PC-9 (cell line): ENCODE data around the gene SENP6. TPM values are rescaled to one million over a fixed set of nuclear protein-coding genes. Genes with fewer than 3 reads are reported as not detected.

Experiments used
- BruUV-seq: library from RNA; stranded (reverse); fragments of 400-500 nt; replicated peaks from 2 replicates; lab custom pipeline; 2021; lab: Mats Ljungman, UMichigan
- CTCF ChIA-PET: fragments of 300-600 bp; sonication (Branson Sonifier 250); formaldehyde crosslinking; loops from one replicate; lab custom pipeline; 2022; ENCODE audit warnings: antibody characterized with exemption; lab: Charles Lee
- POLR2A ChIA-PET: fragments of 300-600 bp; sonication (Branson Sonifier 250); formaldehyde crosslinking; loops from one replicate; lab custom pipeline; 2022; ENCODE audit warnings: antibody characterized with exemption; ENCODE audit not compliant: unreplicated experiment; lab: Charles Lee
- DNase-seq, 2 experiments: peaks; one replicate each; pipeline versions ENCODE4 v3.0.0 to v3.0.0-alpha.2; 2015 to 2022; ENCODE audit warnings: mixed read lengths in 1 of 2
- H2AFZ ChIP-seq: fragments of 200-600 bp; sonication (generic); 2 replicates; pipeline ENCODE4 v1.8.1; 2017; ENCODE audit warnings: antibody characterized with exemption
- H3F3A ChIP-seq: fragments of 200-600 bp; sonication (generic); 2 replicates; pipeline ENCODE4 v1.8.1; 2017; ENCODE audit warnings: antibody characterized with exemption, mild to moderate bottlenecking, low read depth; ENCODE audit not compliant: insufficient read depth
- H3K27ac ChIP-seq: fragments of 200-600 bp; sonication (generic); 2 replicates; pipeline ENCODE4 v1.6.1; 2016; ENCODE audit warnings: mixed run types
- H3K27me3 ChIP-seq: fragments of 200-600 bp; sonication (generic); 2 replicates; pipeline ENCODE4 v1.6.1; 2016; ENCODE audit warnings: low read depth, mixed run types; ENCODE audit not compliant: insufficient read depth
- H3K36me3 ChIP-seq: fragments of 200-600 bp; sonication (generic); 2 replicates; pipeline ENCODE4 v1.6.1; 2016; ENCODE audit warnings: low read depth, mixed run types
- H3K4me1 ChIP-seq: fragments of 200-600 bp; sonication (generic); replicated peaks from 2 replicates; pipeline ENCODE4 v1.6.1; 2016; ENCODE audit warnings: mixed run types; ENCODE audit not compliant: insufficient read depth
- H3K4me2 ChIP-seq: fragments of 200-600 bp; sonication (generic); 2 replicates; pipeline ENCODE4 v1.6.1; 2017; ENCODE audit warnings: mixed run types
- H3K4me3 ChIP-seq: fragments of 200-600 bp; sonication (generic); 2 replicates; pipeline ENCODE4 v1.6.1; 2016; ENCODE audit warnings: mixed run types
- H3K79me2 ChIP-seq: fragments of 200-600 bp; sonication (generic); 2 replicates; pipeline ENCODE4 v1.6.1; 2017; ENCODE audit warnings: low read depth, mixed run types
- H3K9me2 ChIP-seq: fragments of 200-600 bp; sonication (generic); 2 replicates; pipeline ENCODE4 v1.8.1; 2017; ENCODE audit warnings: mild to moderate bottlenecking; ENCODE audit not compliant: insufficient read depth
- H3K9me3 ChIP-seq: fragments of 200-600 bp; sonication (generic); 2 replicates; pipeline ENCODE4 v1.8.1; 2016; ENCODE audit warnings: low read depth; ENCODE audit not compliant: insufficient read depth
- H4K20me1 ChIP-seq: fragments of 200-600 bp; sonication (generic); 2 replicates; pipeline ENCODE4 v1.8.1; 2017; ENCODE audit not compliant: insufficient read depth
- EZH2 ChIP-seq: fragments of 200-600 bp; sonication (generic); IDR thresholded peaks from 2 replicates; pipeline ENCODE4 v1.8.0; 2017; ENCODE audit warnings: antibody characterized with exemption, low read depth
- intact Hi-C: fragments of 100-400 bp; cut with micrococcal nuclease; formaldehyde crosslinking; loops from one replicate; pipeline ENCODE4 v1.10.0; 2022; ENCODE audit not compliant: unreplicated experiment
- total RNA-seq: library from RNA; stranded (reverse); gene quantifications from 2 replicates; pipeline ENCODE4 v1.2.3, GENCODE V29; 2021
- TF ChIP-seq, protein P1 (sequence below): fragments of 200-600 bp; sonication (generic); conservative IDR thresholded peaks from 2 replicates; pipeline ENCODE4 v1.6.1; 2017; ENCODE audit warnings: mixed run types, antibody characterized with exemption, mild to moderate bottlenecking, moderate library complexity

The SENP6 gene
- total RNA-seq, 1 experiment from 2014 or later: 70.4 TPM

DNA sequence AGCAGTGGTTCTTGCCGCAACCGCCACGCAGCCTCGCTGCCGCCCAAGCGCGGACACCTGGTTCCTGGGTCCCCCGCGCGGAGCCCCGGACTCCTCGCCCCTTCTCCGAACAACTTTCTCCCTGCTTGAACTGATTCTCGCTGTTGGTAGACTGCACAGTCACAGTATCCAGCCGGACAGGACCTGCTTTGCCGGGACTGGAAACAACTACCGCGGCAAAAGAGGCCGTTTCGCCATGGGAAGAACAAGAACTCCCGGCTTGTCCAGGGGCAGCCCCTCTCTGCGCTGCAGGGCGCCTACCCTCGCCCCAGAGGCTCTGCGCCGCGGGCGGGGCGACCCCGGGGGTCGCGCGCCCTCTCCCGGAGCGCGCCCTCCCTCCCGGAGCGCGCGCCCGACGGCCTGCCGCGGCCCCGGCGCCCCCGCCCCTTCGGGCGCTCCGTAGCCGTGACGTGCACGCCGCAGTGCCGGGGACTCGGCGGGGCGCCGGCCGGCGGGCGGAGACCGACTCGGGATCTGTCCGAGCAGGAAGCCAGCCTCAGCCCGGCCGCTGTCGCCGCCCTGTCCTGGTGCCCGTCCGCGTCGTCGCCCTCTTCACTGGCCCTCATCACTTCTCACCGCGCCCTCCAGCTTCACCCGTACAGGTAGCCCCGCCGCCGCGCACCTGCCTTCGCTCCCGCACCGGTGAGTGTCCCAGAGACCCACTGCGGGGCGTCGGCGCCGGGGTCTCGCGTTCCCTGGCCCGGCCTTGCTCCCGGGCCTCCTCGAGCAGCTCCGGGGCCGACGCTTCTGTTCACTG is 147.3 kb downstream of the SENP6 start, which contains the start of gene MYO6:
Gene MYO6 (plus strand): TSS at position 497 of the 796 bp plus-strand sequence. CDS start 68,309 bp downstream, outside the sequence.
- Histone ChIP-seq H2AFZ (peak within 1 kb of the TSS; percentile 93), H3K4me3 (peak within 1 kb of the TSS; percentile 88), H3K27ac (peak within 1 kb of the TSS; percentile 93), H3K36me3 (no peaks in the 10 kb centered on the region), H3K4me1 (peaks cover 51% of the 10 kb centered on the region), H3K9me3 (no peaks in the 10 kb centered on the region), H3K79me2 (peaks cover 46% of the 10 kb centered on the region), H3K4me2 (peak within 1 kb of the TSS; percentile 88), H3F3A (peaks cover 41% of the 10 kb centered on the region), H3K9me2 (no peaks in the 10 kb centered on the region), H3K27me3 (no peaks in the 10 kb centered on the region), H4K20me1 (no peaks in the 10 kb centered on the region)
- POLR2A ChIA-PET: no interaction called here
- peak; percentile 53 to 86 for DNase-seq
- CTCF ChIA-PET: no interaction called here
- BruUV-seq: no TSS peak
- TF ChIP-seq EZH2: no peak
- TF ChIP-seq, protein P1, sequence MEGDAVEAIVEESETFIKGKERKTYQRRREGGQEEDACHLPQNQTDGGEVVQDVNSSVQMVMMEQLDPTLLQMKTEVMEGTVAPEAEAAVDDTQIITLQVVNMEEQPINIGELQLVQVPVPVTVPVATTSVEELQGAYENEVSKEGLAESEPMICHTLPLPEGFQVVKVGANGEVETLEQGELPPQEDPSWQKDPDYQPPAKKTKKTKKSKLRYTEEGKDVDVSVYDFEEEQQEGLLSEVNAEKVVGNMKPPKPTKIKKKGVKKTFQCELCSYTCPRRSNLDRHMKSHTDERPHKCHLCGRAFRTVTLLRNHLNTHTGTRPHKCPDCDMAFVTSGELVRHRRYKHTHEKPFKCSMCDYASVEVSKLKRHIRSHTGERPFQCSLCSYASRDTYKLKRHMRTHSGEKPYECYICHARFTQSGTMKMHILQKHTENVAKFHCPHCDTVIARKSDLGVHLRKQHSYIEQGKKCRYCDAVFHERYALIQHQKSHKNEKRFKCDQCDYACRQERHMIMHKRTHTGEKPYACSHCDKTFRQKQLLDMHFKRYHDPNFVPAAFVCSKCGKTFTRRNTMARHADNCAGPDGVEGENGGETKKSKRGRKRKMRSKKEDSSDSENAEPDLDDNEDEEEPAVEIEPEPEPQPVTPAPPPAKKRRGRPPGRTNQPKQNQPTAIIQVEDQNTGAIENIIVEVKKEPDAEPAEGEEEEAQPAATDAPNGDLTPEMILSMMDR: no peak
- intact Hi-C loops: loop anchor here (2.0 kb wide), 1 partner anchor 216 kb away; no protein-coding TSS in a partner anchor

DNA sequence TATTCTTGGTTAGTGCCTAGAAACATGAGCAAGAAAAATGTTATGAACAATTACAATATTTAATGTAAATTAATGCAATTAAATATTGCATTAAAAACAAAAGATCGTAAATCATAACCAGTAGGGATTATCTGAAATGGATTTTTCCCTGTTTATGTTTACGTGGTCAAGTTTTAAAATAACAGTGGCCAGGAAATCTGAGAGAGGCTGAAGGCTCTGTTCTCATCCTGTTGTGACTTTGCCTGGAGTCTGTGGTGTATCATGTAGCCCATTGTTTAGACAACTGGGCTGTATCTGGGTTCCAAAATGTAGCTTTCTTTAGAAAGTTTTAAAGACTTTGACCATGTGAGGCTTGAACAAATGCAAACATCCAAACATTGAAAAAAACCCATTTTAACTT is 149.8 kb downstream of the SENP6 start:
- intact Hi-C loops: loop anchor here (5.0 kb wide), 2 partner anchors 101 to 469 kb away; partner anchors contain the start of gene TMEM30A
- H3F3A ChIP-seq: peaks cover 52% of the 10 kb centered on the region
- no TSS peak for BruUV-seq
- H3K27me3 ChIP-seq: no peaks in the 10 kb centered on the region
- TF ChIP-seq EZH2: no peak
- TF ChIP-seq, protein P1: no peak
- H3K4me2 ChIP-seq: peak overlapping the region; percentile 88
- peaks cover 70% of the 10 kb centered on the region for H3K79me2 ChIP-seq
- H4K20me1 ChIP-seq: no peaks in the 10 kb centered on the region
- peaks cover 16% of the 10 kb centered on the region; the same call in 1 of the 2 replicates for H3K9me3 ChIP-seq
- CTCF ChIA-PET: interaction anchor here (0.6 kb wide), 1 partner anchor 58 kb away, joined by 4 read pairs; no protein-coding TSS in a partner anchor
- DNase-seq: no peak
- H3K4me3 ChIP-seq: peak overlapping the region; percentile 15; the same call in 1 of the 2 replicates
- peak overlapping the region; percentile 97 for H3K27ac ChIP-seq
- H3K36me3 ChIP-seq: peaks cover 17% of the 10 kb centered on the region
- H2AFZ ChIP-seq: no peak overlapping the region
- POLR2A ChIA-PET: interaction anchor here (0.7 kb wide), 1 partner anchor 11 kb away, joined by 4 read pairs; no protein-coding TSS in a partner anchor
- H3K9me2 ChIP-seq: no peaks in the 10 kb centered on the region
- peaks cover 51% of the 10 kb centered on the region for H3K4me1 ChIP-seq

DNA sequence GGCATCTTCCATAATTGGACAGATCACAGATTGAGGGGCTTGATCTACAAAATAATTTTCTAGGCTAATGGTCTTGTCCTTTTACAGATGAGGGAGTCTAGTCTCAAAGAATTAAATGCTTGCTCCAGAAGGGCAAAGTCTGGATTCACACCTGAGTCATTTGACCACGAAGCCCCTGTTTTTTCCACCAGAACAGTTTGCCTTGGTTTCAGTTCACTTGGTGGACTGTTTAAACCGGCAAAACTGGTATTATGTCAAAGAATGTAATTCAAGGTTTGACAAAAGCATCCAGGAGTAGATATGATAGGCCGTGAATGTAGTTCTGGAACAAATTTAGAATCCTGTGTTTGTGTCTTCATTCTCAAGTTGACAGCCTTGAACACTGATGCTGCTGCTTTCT is 150.7 kb downstream of the SENP6 start:
- peak overlapping the region; percentile 88 for H3K4me2 ChIP-seq
- H3F3A ChIP-seq: peaks cover 45% of the 10 kb centered on the region
- peak overlapping the region; percentile 15; the same call in 1 of the 2 replicates for H3K4me3 ChIP-seq
- no peaks in the 10 kb centered on the region for H4K20me1 ChIP-seq
- BruUV-seq: no TSS peak
- peaks cover 79% of the 10 kb centered on the region for H3K79me2 ChIP-seq
- no peak overlapping the region for H2AFZ ChIP-seq
- ChIA-PET CTCF (no interaction called here), POLR2A (no interaction called here)
- peaks cover 16% of the 10 kb centered on the region; the same call in 1 of the 2 replicates for H3K9me3 ChIP-seq
- H3K27me3 ChIP-seq: no peaks in the 10 kb centered on the region
- H3K27ac ChIP-seq: peak overlapping the region; percentile 97
- H3K36me3 ChIP-seq: peaks cover 17% of the 10 kb centered on the region
- no peak for TF ChIP-seq EZH2
- TF ChIP-seq, protein P1: no peak
- peak; percentile 27 to 73 for DNase-seq
- intact Hi-C loops: loop anchor here (5.0 kb wide), 2 partner anchors 100 to 470 kb away; partner anchors contain the start of gene TMEM30A
- H3K4me1 ChIP-seq: peaks cover 45% of the 10 kb centered on the region
- no peaks in the 10 kb centered on the region for H3K9me2 ChIP-seq
